Astrocyte of the cerebellum (primary cell): ENCODE data around the gene FBXW5.

Source experiments
- DNase-seq: peaks from one replicate; pipeline ENCODE4 v3.0.0-alpha.2; 2011; ENCODE audit warnings: low read depth
- H3K4me3 ChIP-seq: 2 replicates; pipeline ENCODE4 v1.5.1; 2011; ENCODE audit warnings: mild to moderate bottlenecking, low read depth, low read length, moderate library complexity
- in situ Hi-C: cut with HindIII; loops from 2 replicates; pipeline ENCODE4 v1.10.0; 2017; ENCODE audit warnings: low sequenced_read_pairs
- TF ChIP-seq, protein P1 (sequence below): IDR thresholded peaks from 2 replicates; pipeline ENCODE4 v1.5.1; 2012; ENCODE audit warnings: low read length, low read depth, moderate library complexity, mild to moderate bottlenecking; ENCODE audit errors: missing control alignments

Gene FBXW5

GRCh38 chr9:136953771-136954269, 9.3 kb upstream of the FBXW5 start:
- in situ Hi-C loops = no loop called here
- DNase-seq = no peak
- H3K4me3 ChIP-seq = no peak overlapping the region
- TF ChIP-seq, protein P1, sequence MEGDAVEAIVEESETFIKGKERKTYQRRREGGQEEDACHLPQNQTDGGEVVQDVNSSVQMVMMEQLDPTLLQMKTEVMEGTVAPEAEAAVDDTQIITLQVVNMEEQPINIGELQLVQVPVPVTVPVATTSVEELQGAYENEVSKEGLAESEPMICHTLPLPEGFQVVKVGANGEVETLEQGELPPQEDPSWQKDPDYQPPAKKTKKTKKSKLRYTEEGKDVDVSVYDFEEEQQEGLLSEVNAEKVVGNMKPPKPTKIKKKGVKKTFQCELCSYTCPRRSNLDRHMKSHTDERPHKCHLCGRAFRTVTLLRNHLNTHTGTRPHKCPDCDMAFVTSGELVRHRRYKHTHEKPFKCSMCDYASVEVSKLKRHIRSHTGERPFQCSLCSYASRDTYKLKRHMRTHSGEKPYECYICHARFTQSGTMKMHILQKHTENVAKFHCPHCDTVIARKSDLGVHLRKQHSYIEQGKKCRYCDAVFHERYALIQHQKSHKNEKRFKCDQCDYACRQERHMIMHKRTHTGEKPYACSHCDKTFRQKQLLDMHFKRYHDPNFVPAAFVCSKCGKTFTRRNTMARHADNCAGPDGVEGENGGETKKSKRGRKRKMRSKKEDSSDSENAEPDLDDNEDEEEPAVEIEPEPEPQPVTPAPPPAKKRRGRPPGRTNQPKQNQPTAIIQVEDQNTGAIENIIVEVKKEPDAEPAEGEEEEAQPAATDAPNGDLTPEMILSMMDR = no peak

DNA sequence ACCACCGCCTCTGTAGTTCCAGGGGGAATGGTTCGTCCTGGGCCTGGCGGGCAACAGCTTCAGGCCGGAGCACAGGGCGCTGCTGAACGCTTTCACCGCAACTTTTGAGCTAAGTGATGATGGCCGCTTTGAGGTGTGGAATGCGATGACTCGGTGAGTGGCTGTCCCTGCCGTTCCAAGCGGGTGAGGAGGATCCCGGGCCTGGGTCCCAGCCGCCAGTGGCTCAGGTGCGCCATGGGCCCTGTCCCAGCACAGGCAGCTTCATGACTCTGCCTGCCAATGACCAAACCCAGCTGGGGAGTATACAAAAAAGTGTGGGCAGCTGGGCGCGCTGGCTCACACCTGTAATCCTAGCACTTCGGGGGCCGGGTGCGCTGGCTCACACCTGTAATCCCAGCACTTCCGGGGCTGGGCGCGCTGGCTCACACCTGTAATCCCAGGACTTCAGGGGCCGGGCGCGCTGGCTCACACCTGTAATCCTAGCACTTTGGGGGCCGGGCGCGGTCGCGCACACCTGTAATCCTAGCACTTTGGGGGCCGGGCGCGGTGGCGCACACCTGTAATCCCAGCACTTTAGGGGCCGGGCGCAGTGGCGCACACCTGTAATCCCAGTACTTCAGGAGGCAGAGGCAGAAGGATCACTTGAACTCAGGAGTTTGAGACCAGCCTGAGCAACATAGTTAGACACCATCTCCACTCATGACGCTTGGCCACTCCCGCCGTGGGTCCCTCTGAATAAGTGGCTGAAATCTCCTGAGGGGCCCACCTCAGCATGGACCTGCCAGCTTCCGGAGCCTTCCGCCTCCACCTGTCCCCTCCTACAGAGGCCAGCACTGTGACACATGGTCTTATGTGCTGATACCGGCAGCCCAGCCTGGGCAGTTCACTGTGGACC, 8.6 kb upstream of the FBXW5 start:
- no peak for DNase-seq
- TF ChIP-seq, protein P1 = no peak
- H3K4me3 ChIP-seq = no peak overlapping the region
- in situ Hi-C loops = no loop called here

GRCh38 chr9:136952321-136952850, 7.8 kb upstream of the FBXW5 start:
- no peak overlapping the region for H3K4me3 ChIP-seq
- DNase-seq = no peak
- in situ Hi-C loops = no loop called here
- TF ChIP-seq, protein P1 = no peak

- no peak within 1 kb of the TSS for H3K4me3 ChIP-seq
- in situ Hi-C loops = no loop called here
- DNase-seq = no peak
- TF ChIP-seq, protein P1 = no peak
Observed at GRCh38 chr9:136951541-136952320, 7.2 kb upstream of the FBXW5 start, which contains the start of gene LCN12. Gene LCN12 (plus strand): TSS chr9:136952273. CDS start chr9:136952328, 55 bp downstream.

GRCh38 chr9:136950656-136951276, 6.2 kb upstream of the FBXW5 start:
- no peak for DNase-seq
- in situ Hi-C loops = no loop called here
- peak overlapping the region; percentile 46 for H3K4me3 ChIP-seq
- TF ChIP-seq, protein P1 = no peak
